Activated CD8-positive, alpha-beta memory T cell treated with anti-CD3 and anti-CD28 coated beads, Interleukin-2, amount 50 U/mL, for 1 hour (primary cell): ENCODE data around the gene PCED1B.
"Not testable (repeated sequence)": the region's sequence is repeated elsewhere in the genome, so short reads cannot be mapped to it uniquely, and the experiment has no call there.

Source experiments
- DNase-seq: peaks from one replicate; pipeline ENCODE4 v3.0.0-alpha.2; 2020; ENCODE audit errors: extremely low read depth

PCED1B gene

DNA sequence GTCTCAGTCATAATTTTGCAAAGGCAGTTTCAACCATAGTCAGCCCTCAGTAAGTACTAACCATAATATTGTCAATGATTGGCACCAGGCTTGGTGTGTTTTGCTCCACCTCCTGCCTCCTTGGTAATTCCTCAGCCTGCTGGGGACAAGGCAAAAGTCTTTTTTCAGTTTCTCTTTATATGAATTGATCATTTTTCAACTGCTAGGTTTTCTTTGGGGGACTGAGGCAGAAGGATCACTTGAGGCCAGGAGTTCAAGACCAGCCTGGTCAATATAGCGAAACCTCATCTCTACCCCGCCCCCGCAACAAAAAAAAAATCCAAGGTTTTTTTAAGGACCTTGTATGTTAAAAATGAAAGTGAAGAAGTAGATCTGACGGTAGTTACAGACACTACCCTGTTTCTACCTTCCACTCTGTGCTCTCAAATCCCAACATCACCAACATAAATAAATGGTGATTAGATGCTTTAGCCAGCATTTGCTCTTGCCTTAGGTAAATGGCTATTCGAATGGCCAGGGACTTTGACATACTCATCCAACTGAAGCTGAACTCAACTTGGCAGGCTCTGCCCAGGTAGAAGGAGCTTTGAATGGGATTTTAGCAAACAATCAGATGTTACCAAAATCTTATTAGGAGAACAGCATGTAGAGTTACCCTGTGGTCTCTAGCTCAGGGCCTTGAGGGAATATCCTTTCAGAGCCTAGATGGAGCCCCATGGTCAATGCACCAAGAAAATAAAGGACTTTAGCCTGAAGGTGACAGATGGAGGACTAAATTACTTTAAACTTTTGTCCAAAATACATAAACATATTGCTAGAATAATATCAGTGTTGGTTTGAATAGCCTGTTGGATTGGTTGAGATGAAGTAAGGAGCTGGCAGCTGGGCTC is 127.3 kb downstream of the PCED1B start:
- DNase-seq = no peak

GRCh38 chr12:47207340-47207717 is 127.9 kb downstream of the PCED1B start:
- DNase-seq = no peak

- no peak for DNase-seq
Observed at GRCh38 chr12:47207829-47208248, 128.4 kb downstream of the PCED1B start.

GRCh38 chr12:47209014-47209413 is 129.6 kb downstream of the PCED1B start:
- no peak for DNase-seq

DNA sequence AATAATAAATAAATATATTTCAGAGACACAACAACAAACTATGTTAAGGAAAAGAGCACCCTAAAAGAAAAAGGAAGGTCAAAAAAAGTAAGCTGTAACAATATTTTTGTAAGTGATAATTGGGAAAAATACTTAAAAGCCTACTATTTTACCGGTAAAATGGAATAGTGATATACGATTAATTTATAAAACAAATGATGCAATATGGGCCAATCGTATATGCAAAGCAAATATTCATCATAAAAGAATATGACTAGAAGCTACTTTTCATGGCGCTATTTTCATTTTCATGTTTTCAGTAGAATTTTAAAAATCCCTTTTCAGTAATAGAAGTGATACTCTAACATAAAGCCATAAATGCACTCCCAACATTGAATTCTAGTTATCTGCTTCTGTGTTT is 131.4 kb downstream of the PCED1B start:
- DNase-seq = no peak

GRCh38 chr12:47212701-47213039 is 133.2 kb downstream of the PCED1B start:
- no peak for DNase-seq

GRCh38 chr12:47213396-47213795 is 134.0 kb downstream of the PCED1B start:
- DNase-seq = no peak

- no peak for DNase-seq
Observed at GRCh38 chr12:47214001-47214619, 134.7 kb downstream of the PCED1B start.

GRCh38 chr12:47214771-47215170 is 135.3 kb downstream of the PCED1B start:
- DNase-seq = no peak

- DNase-seq = no peak
Observed at GRCh38 chr12:47216150-47216677, 136.8 kb downstream of the PCED1B start.

- not testable (repeated sequence) for DNase-seq
Observed at GRCh38 chr12:47217595-47217869, 138.1 kb downstream of the PCED1B start.

- DNase-seq = no peak
Observed at GRCh38 chr12:47218191-47218654, 138.8 kb downstream of the PCED1B start.

DNA sequence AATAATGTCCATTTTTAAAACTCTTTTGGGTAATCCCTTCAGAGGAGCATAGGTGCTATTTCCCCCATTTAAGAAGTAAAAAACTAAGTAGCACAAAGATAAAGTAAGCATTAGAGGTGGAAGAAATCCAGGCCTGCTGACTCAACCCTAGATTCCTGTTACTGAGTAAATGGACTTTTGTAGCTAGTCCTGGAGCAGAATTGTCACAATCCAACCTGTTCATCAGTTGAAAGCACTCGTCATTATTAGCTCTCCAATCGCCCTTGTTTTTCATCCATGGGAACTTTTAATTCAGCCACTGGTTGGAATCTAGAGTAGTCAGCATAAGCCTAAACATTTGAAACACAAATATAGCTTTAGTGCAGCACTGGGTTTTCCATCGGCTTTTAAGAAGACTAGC is 139.8 kb downstream of the PCED1B start:
- DNase-seq = no peak

DNA sequence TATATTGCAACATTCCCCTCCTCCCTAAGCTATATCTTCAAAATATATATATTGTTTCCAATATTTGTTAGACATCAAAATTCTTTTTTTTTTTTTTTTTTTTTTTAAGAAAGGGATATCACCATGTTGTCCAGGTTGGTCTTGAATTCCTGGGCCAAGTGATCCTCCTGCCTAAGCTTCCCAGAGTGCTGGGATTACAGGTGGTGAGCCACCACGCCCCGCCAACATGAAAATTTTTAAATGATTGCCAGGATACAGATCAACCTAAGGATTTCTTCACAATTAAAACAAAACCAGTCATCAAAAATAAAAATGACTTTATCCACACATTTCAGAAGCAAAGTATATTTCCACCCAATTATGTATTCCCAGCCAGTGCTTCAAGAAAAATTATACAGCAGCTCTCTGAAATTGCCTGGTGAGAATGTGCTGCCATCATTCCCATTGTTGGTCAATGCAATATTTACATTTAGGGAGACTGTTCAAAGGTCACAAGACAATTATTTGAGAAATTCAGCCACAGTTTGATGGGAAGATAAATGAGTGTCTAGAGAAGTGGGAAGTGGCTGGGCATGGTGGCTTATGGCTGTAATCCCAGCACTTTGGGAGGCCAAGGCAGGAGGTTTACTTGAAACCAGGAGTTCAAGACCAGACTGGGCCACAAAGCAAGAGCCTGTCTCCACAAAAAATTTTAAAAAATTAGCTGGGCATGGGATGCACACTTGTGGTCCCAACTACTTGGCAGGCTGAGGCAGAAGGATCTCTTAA is 142.0 kb downstream of the PCED1B start:
- DNase-seq = no peak

DNA sequence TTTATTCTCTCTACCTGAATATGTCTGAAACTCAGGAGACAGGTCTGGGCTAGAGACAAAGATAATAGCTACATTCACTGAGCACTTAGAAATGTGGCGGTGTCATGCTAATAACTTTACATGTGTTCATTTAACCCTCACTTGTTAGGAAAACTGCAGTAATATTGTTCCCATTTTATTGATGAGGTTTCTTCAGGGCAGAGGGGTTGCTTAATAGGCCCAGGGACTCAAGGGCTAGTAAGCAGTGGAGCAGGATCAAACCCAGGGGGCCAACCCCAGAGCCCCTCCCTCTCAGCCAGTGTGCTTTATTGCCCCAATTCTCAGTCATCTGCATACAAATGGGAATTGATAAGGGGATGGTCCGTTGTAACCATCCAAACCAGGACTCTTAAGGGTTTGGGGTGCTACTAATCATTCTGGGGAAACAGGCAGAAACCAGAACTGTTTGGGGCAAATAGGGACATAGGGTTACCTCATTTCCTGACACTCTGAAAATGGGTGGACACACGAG is 143.2 kb downstream of the PCED1B start:
- no peak for DNase-seq

GRCh38 chr12:47223031-47223847 is 143.8 kb downstream of the PCED1B start:
- DNase-seq = no peak

DNA sequence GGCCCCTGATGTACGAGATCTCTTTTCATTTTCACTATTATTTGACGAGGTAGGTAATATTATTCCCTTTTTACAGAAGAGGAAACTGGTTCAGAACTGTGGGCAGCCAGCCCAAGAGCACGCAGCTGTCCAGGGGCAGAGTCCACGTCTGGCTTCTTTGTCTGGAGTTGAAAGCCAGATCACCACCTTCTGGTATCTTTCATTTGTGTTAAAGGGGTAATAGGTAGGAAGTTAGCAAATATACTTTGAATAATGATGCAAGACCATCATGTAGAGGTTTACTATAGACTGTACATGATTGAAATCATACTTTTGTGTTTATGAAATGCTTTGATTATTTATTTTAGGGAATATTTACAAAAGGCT is 144.4 kb downstream of the PCED1B start:
- DNase-seq = no peak

- no peak for DNase-seq
Observed at GRCh38 chr12:47224563-47225133, 145.2 kb downstream of the PCED1B start.

DNA sequence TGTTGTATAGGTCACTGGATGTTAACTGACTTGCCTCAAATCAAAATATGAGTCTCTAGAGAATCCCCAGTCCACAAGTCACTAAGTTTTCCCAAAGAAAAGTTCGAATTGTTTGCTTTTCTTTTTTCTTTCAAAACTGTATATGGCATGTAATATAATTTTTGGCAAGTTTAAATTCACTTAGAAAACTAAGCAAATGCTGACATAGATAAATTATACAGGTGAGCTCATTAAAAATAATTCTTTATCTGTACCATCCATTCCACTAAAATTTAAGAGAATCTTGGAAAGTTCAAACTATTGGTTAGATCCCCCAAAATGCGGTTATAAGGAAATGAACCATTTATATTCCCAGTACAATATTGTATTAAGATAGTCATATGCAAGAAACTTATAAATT is 145.9 kb downstream of the PCED1B start:
- no peak for DNase-seq

DNA sequence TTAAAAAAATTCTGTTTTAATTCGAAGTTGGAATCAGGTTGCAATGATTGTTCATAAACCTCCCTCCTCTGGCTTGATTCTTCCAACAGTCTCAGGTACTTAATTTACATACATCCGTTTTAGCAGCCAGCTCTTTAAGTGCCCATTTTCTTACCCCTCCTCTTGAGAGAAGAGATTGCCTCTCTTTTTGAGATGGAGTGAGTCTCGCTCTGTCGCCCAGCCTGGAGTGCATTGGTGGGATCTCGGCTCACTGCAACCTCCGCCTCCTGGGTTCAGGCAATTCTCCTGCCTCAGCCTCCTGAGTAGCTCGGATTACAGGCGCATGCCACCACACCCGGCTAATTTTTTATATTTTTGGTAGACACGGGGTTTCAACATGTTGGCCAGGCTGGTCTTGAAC is 146.8 kb downstream of the PCED1B start:
- no peak for DNase-seq

GRCh38 chr12:47228802-47229201 is 149.4 kb downstream of the PCED1B start:
- DNase-seq = no peak
